ENCODE data around the gene ULK2.
A peak's percentile ranks its signal among the peaks of the same experiment; 100 is the strongest.

Gene ULK2

GRCh38 chr17:19744492-19744891 is 123.2 kb downstream of the ULK2 start:
- CTCF ChIA-PET, result interaction anchor here (0.6 to 7.3 kb wide), 28 partner anchors 9 to 423 kb away, joined by 3 to 80 read pairs (median 4); partner anchors contain the start of gene ALDH3A2
- POLR2A ChIA-PET, result interaction anchor here (0.6 to 2.3 kb wide), 10 partner anchors 10 to 367 kb away, joined by 3 to 22 read pairs (median 5); partner anchors contain the start of genes ALDH3A2 and SLC47A1
- peak overlapping the region; percentile 49; the same call in 1 of the 2 replicates for H3K27ac ChIP-seq (ENCODE audit: extremely low read depth, low read depth, low read length)
- peaks cover 3% of the 10 kb centered on the region; the same call in 1 of the 2 replicates for H3K4me1 ChIP-seq (ENCODE audit: control insufficient read depth, insufficient read depth, low read length)
- H3K36me3 ChIP-seq (ENCODE audit: control insufficient read depth in 2 of 2, insufficient read depth in 1 of 2, low read length in 2 of 2), result no peaks in the 10 kb centered on the region
- H3K4me3 ChIP-seq (ENCODE audit: low read depth, low read length), result peak overlapping the region; percentile 35
- TF ChIP-seq SP3 (tag by site-specific recombination; IDR thresholded peaks at IDR 0.05) (0 out of 2 replicates have a peak, but pooled peaks have one; percentile 30), ZNF600 (tag by site-specific recombination; IDR thresholded peaks at IDR 0.05) (peak; percentile 16; the same call in 1 of the 2 replicates), ZNF423 (tag by site-specific recombination; IDR thresholded peaks at IDR 0.05) (no peak), KLF16 (tag by site-specific recombination; IDR thresholded peaks at IDR 0.05) (peak; percentile 36; the same call in 1 of the 2 replicates), ZIC2 (tag by site-specific recombination; IDR thresholded peaks at IDR 0.05) (0 out of 2 replicates have a peak, but pooled peaks have one; percentile 23), ZNF341 (tag by site-specific recombination; IDR thresholded peaks at IDR 0.05; ENCODE audit: low read depth) (peak; percentile 72), SP2 (tag by site-specific recombination; IDR thresholded peaks at IDR 0.05) (0 out of 2 replicates have a peak, but pooled peaks have one; percentile 9), ZNF449 (tag by site-specific recombination; IDR thresholded peaks at IDR 0.05) (no peak), ZFHX2 (tag by site-specific recombination; conservative IDR thresholded peaks at IDR 0.05) (peak; percentile 73), ZNF350 (tag by site-specific recombination; IDR thresholded peaks at IDR 0.05) (no peak), ZBTB48 (tag by site-specific recombination; IDR thresholded peaks at IDR 0.05) (no peak), GLIS2 (tag by site-specific recombination; IDR thresholded peaks at IDR 0.05) (peak; percentile 39; the same call in 1 of the 2 replicates), PATZ1 (tag by site-specific recombination; IDR thresholded peaks at IDR 0.05) (peak; percentile 62), ZNF138 (tag by site-specific recombination; IDR thresholded peaks at IDR 0.05; ENCODE audit: borderline replicate concordance) (no peak), KLF7 (tag by site-specific recombination; IDR thresholded peaks at IDR 0.05; ENCODE audit: borderline replicate concordance) (no peak), EGR2 (tag by site-specific recombination; IDR thresholded peaks at IDR 0.05; ENCODE audit: low read depth) (peak; percentile 54; the same call in 1 of the 2 replicates), ZBTB8A (tag by site-specific recombination; IDR thresholded peaks at IDR 0.05) (peak; percentile 65), ZNF398 (tag by site-specific recombination; IDR thresholded peaks at IDR 0.05) (0 out of 2 replicates have a peak, but pooled peaks have one; percentile 18), ZBTB10 (tag by site-specific recombination; IDR thresholded peaks at IDR 0.05) (peak; percentile 39; the same call in 1 of the 2 replicates)
- TF ChIP-seq, protein P1, sequence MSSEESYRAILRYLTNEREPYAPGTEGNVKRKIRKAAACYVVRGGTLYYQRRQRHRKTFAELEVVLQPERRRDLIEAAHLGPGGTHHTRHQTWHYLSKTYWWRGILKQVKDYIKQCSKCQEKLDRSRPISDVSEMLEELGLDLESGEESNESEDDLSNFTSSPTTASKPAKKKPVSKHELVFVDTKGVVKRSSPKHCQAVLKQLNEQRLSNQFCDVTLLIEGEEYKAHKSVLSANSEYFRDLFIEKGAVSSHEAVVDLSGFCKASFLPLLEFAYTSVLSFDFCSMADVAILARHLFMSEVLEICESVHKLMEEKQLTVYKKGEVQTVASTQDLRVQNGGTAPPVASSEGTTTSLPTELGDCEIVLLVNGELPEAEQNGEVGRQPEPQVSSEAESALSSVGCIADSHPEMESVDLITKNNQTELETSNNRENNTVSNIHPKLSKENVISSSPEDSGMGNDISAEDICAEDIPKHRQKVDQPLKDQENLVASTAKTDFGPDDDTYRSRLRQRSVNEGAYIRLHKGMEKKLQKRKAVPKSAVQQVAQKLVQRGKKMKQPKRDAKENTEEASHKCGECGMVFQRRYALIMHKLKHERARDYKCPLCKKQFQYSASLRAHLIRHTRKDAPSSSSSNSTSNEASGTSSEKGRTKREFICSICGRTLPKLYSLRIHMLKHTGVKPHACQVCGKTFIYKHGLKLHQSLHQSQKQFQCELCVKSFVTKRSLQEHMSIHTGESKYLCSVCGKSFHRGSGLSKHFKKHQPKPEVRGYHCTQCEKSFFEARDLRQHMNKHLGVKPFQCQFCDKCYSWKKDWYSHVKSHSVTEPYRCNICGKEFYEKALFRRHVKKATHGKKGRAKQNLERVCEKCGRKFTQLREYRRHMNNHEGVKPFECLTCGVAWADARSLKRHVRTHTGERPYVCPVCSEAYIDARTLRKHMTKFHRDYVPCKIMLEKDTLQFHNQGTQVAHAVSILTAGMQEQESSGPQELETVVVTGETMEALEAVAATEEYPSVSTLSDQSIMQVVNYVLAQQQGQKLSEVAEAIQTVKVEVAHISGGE (tag by site-specific recombination; conservative IDR thresholded peaks at IDR 0.05; ENCODE audit: low read depth), result peak; percentile 91
- TF ChIP-seq, protein P2, sequence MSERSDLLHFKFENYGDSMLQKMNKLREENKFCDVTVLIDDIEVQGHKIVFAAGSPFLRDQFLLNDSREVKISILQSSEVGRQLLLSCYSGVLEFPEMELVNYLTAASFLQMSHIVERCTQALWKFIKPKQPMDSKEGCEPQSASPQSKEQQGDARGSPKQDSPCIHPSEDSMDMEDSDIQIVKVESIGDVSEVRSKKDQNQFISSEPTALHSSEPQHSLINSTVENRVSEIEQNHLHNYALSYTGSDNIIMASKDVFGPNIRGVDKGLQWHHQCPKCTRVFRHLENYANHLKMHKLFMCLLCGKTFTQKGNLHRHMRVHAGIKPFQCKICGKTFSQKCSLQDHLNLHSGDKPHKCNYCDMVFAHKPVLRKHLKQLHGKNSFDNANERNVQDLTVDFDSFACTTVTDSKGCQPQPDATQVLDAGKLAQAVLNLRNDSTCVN (tag by site-specific recombination; optimal IDR thresholded peaks at IDR 0.05), result peak; percentile 64
- H3K9me3 ChIP-seq (ENCODE audit: control insufficient read depth, insufficient read depth, low read depth, low read length), result no peaks in the 10 kb centered on the region
